GM19468 (cell line): ENCODE measurements around the gene SLC5A10.
"Not testable (repeated sequence)": the region's sequence is repeated elsewhere in the genome, so short reads cannot be mapped to it uniquely, and the experiment has no call there.

ENCODE experiments used
- ATAC-seq: cut with Tn5 transposase; IDR thresholded peaks from one replicate; pipeline ENCODE4 v1.9.1; 2021; ENCODE audit warnings: mild to moderate bottlenecking, moderate library complexity, moderate number of reproducible peaks; ENCODE audit not compliant: unreplicated experiment; ENCODE audit errors: extremely low read depth

Gene SLC5A10

GRCh38 chr17:19032377-19032988 is 80.5 kb downstream of the SLC5A10 start:
- not testable (repeated sequence) for ATAC-seq

- ATAC-seq: not testable (repeated sequence)
These were observed 84.2 kb downstream of the SLC5A10 start for GRCh38 chr17:19036186-19036585.

GRCh38 chr17:19037547-19037946 is 85.6 kb downstream of the SLC5A10 start:
- not testable (repeated sequence) for ATAC-seq

GRCh38 chr17:19038007-19038406 is 86.0 kb downstream of the SLC5A10 start:
- not testable (repeated sequence) for ATAC-seq

GRCh38 chr17:19038730-19039129 is 86.8 kb downstream of the SLC5A10 start:
- not testable (repeated sequence) for ATAC-seq

GRCh38 chr17:19040350-19040749 is 88.4 kb downstream of the SLC5A10 start:
- ATAC-seq: not testable (repeated sequence)

DNA sequence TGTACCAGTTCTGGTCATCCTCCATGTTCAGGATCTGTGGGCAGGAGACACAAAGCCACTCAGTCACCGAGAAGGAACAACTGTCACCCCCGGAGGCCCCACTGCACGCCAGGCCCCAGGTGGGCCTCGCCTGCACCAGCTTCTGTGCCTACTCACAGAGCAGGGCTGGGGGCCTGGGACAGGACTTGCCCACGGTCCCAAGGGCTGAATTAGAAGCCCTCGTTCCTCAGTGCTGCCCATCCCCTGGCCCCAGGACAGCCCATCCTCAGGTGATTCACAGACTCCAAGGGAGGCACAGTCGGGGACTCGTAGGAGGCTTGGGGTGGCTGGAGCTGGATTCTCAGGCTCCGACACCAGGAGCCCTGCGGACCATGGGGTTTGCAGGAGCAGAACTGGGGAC is 89.9 kb downstream of the SLC5A10 start:
- ATAC-seq: not testable (repeated sequence)

- not testable (repeated sequence) for ATAC-seq
These were observed 90.4 kb downstream of the SLC5A10 start for GRCh38 chr17:19042369-19042768.

DNA sequence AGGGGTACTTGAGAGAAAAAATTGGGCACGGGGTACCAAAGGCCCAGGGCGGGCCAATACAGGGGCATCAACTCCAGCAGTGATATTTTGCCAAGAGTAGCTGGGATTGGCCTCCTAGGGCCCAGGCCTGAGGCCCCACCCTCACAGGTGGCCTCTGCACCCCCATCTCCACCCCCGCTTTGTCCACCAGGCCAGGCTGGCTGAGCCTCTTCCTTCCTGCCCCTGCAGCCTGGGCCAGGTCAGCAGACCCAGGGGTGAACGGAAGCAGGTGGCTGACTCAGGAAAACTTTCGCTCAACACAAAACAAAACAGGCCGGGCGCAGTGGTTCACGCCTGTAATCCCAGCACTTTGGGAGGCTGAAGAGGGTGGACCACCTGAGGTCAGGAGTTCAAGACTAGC is 91.1 kb downstream of the SLC5A10 start:
- ATAC-seq: not testable (repeated sequence)

GRCh38 chr17:19044643-19045042 is 92.7 kb downstream of the SLC5A10 start:
- ATAC-seq: not testable (repeated sequence)

GRCh38 chr17:19046782-19047375 is 94.9 kb downstream of the SLC5A10 start, which contains the start of gene GRAP:
GRAP (minus strand) TSS chr17:19046957; CDS start chr17:19046926, 31 bp downstream.
- ATAC-seq: not testable (repeated sequence)

DNA sequence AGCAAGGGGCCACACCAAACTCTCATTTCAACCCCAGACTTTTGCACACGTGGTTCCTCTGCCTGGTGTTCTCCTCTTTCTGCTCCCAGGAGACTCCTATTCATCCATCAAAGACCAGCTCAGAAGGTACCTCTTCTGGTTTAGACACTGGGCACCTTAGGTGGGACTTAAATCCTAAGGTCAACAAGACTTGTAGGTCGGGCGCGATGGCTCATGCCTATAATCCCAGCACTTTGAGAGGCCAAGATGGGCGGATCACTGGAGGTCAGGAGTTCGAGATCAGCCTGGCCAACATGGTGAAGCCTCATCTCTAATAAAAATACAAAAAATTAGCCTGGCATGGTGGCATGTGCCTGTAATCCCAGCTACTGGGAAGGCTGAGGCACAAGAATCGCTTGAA is 95.5 kb downstream of the SLC5A10 start:
- not testable (repeated sequence) for ATAC-seq

- not testable (repeated sequence) for ATAC-seq
These were observed 96.9 kb downstream of the SLC5A10 start for GRCh38 chr17:19048826-19049225.

GRCh38 chr17:19055447-19055846 is 103.5 kb downstream of the SLC5A10 start:
- not testable (repeated sequence) for ATAC-seq

DNA sequence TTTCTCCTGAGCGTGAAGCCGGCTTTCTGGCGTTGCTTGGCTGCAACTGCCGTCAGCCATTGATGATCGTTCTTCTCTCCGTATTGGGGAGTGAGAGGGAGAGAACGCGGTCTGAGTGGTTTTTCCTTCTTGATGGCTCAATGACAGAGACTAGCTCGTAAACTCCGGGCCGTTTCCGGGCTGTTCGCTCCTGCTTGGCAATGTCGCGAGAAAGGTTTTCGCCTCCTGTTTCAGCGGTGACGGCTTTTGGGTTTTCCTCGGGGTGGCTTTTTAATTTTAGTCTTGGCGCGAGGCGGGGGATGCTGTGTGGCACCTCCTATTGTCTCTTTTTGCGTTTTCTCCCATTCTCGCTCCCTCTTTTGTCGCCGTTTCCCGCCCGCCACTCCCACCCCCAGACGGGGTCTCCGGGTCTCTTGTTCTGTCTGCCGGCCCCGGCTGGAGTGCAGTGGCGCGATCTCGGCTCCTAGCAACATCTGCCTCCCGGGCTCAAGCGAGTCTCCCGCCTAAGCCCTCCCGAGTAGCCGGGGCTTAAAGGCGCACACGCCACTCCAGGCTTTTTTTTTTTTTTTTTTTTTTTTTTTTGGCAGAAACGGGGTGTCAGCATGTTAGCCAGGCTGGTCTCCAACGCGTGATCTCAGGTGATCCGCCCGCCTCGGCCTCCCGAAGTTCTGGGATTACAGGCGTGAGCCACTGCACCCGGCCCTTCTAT is 110.2 kb downstream of the SLC5A10 start:
- peak; percentile 32 for ATAC-seq

DNA sequence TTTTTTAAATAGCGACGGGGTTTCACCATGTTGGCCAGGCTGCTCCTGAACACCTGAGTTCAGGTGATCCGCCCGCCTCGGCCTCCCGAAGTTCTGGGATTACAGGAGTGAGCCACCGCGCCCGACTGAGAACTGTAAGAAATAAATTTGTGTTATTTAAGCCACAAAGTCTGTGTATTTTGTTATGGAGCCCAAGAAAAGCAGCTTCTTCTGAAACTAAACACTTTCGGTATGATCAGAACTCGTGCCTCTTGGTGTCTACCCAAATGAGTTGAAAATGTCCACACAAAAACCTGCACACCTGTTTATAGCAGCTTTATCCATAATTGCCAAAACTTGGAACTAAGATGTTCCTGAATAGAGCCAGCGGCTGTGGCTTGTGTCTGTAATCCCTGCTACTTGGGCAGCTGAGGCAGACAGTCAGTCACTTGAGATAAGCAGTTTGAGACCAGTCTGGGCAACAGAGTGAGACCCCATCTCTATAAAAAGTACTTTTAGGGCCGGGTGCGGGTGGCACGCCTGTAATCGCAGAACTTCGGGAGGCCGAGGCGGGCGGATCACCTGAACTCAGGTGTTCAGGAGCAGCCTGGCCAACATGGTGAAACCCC is 110.9 kb downstream of the SLC5A10 start:
- ATAC-seq: peak; percentile 9

DNA sequence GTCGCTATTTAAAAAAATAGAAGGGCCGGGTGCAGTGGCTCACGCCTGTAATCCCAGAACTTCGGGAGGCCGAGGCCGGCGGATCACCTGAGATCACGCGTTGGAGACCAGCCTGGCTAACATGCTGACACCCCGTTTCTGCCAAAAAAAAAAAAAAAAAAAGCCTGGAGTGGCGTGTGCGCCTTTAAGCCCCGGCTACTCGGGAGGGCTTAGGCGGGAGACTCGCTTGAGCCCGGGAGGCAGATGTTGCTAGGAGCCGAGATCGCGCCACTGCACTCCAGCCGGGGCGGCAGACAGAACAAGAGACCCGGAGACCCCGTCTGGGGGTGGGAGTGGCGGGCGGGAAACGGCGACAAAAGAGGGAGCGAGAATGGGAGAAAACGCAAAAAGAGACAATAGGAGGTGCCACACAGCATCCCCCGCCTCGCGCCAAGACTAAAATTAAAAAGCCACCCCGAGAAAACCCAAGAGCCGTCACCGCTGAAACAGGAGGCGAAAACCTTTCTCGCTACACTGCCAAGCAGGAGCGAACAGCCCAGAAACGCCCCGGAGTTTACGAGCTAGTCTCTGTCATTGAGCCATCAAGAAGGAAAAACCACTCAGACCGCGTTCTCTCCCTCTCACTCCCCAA is 111.5 kb downstream of the SLC5A10 start:
- ATAC-seq: not testable (repeated sequence)

DNA sequence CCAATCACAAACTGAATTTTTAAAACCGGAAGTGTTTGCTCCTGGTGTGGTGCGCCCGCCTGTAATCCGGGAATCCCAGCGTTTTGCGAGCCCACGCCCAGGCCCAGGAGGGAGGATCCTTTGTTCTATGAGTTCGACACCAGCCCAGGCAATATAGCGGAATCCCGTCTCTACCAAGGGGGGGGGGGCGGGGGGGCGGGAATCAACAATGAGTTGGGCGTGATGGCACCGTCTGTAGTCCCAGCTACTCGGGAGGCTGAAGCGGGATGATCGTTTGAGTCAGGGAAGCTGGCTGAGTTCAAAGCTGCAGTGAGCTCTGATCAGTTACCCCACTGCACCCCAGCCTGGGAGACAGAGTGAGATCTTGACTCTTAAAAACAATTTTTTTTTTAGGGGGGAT is 112.4 kb downstream of the SLC5A10 start:
- ATAC-seq: not testable (repeated sequence)

DNA sequence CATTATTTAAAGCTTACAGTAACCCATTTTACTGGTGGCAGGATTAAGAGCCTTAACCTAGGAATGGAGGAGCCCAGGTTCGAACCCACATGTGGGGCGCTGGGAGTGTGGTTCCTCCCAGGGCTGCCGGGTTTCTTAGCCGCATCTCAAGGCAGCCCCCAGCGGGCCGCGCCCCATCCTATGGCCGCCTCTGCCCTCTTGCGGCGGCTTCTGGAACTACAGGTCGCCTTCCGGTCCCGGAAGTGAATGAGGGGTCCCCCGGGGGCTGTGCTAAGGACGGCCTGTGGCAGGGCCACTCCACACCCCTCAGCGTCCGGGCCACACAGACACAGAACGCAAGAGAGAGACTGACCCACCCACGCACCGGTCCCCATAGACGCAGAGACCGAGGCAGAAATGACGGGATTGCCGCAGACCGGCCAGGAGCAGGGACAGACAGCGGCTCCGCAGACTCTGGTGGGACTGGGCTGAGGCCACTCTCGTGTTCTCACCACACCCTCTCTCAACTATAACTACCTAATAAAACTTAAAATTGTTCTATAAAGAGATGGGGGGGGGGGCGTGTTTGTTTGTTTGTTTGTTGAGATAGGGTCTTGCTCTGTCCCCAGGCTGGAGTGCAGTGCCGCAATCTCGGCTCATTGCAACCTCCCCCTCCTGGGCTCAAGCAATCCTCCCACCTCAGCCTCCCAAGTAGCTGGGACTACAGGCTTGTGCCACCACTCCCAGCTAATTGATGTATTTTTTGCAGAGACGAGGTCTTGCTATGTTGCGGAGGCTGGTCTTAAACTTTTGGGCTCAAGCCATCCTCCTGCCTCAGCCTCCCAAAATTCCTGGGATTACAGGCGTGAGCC is 118.6 kb downstream of the SLC5A10 start:
- peak; percentile 46 for ATAC-seq
